Activated CD4-positive, alpha-beta T cell treated with anti-CD3 and anti-CD28 coated beads, Interleukin-2, Interleukin-4, amounts not matched to agents 100 ng/mL and 50 ng/mL, durations not matched to agents 16 hours and 8 hours (primary cell): Measurements from ENCODE around the gene POF1B.

Experiments used
- DNase-seq: peaks from one replicate; pipeline ENCODE4 v3.0.0-alpha.2; 2020; ENCODE audit warnings: low spot score

Gene POF1B

GRCh38 chrX:85243155-85243554, 136.3 kb downstream of the POF1B start:
- no peak for DNase-seq
